HUDEP-2 (cell line): ENCODE data around the gene PPP1R3G.
"Not testable (repeated sequence)": the region's sequence is repeated elsewhere in the genome, so short reads cannot be mapped to it uniquely, and the experiment has no call there.

Source experiments
- DNase-seq, 76 experiments: peaks; one replicate each; lab custom pipeline; 2025; ENCODE audit not compliant: unreplicated experiment in 76 of 76; lab: John Stamatoyannopoulos, UW

The PPP1R3G gene

DNA sequence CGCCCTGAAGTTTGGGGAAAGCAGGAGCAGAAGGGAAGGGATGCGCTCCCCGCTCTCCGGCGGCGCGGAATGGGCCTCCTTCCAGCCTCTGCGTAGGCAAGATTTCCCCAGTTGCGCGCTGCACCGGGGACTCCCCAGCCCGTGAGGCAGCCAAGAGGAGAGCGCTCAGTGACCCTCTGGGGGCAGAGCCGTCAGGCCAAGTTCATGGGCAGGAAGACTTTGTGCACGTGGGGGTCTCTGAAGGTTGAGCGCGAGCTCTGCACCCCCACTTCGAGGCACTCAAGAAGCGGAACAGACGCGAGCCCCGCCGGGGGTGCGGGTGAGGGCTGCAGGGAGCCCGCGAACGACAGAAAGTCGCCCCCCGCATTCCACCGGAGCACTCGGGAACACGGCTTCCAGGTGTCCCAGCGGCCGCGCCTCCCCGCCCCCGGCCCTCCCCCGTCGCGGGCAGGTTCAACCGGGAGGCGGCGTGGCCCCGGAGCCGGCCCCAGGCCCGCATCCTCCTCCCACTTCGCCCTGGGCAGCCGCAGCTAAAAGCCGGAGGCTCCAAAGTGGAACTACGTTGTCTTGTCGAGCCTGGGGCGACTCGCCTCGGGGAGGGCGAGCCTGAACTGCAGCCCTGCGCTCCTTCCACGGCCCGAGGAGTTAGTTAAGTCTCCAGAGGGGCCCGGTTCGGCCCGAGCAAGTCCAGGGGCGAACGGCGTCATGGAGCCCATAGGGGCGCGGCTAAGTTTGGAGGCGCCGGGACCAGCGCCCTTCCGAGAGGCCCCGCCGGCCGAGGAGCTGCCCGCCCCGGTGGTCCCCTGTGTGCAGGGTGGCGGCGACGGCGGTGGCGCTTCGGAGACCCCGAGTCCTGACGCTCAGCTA, at the start of gene PPP1R3G:
PPP1R3G (plus strand) TSS at position 561 of the 867 bp plus-strand sequence; CDS start at position 706, 145 bp downstream.
- peak in 18 of 76 experiments; percentile 7 to 43 (median 22) for DNase-seq

DNA sequence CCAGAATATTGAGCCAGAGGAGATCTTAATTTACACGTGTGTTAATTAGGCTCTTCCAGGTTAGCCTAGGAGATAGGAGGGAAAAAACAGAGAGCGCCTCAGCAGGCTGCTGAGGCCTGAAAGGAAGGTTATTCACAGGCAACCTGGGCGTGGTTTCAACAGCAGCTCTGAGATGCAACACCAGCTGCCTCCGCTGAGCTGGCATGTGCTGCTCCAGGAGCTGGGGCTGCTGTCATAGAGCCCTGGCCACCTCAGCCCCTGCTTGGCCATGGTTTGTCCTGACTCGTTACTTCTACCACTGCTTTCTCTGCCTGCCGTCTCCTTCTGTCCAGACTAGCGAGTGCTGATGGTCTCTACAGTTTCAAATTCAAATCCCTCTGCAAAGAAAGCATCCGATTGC, 48.9 kb upstream of the PPP1R3G start:
- peak in 1 of 76 experiments; percentile 6 for DNase-seq

DNA sequence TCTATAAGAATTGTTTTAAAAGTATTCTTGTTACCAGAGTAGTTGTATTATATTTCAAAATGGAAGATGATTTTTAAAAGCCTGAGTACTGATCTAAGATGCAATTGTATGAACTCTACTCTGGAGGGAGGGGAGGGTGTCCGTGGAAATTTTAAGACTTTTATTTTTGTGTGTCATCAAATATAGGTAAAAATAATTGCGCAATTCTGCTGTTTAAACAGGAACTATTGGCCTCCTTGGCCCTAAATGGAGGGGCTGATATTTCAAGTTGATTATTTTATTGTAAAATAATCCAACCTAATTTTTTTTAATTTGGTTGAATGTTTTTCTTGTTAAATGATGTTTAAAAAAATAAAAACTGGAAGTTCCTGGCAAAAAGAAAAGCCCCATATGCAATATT, 43.2 kb upstream of the PPP1R3G start:
- no peak for DNase-seq

DNA sequence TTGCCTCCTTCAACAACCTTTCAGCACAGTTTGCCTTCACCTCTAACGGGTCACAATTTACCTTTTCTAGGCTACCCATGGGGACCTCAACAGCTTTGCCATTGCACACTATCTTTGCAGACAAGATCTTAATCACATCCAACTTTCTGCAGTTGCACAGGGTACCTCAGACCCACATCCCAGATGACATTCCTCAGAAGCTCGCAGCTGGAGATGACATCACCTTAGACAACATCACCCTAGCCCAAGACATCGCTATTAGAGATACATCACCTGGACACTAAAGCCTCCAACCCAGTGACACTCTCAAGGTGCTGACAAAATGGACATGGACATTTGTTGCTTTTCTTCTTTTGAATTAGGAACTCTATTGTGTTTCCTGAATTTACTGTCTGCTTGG, 42.7 kb upstream of the PPP1R3G start:
- DNase-seq: no peak

DNA sequence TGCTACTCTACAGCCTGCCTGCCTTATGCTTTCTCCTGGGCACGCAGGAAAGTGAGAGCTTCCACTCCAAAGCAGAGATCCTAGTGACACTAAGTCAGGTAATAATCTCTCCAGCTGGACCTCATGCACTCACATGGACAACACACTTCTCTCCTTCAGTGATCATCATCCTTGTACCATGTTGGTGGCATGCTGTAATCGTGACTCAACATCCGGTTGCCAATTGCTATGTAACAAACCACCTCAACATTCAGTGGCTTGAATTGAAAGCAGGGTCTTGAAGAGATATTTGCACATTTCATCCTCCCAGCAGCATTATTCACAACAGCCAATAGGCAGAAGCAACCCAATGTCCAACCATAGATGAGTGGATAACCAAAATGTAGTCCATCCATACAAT, 40.3 kb upstream of the PPP1R3G start:
- DNase-seq: no peak

DNA sequence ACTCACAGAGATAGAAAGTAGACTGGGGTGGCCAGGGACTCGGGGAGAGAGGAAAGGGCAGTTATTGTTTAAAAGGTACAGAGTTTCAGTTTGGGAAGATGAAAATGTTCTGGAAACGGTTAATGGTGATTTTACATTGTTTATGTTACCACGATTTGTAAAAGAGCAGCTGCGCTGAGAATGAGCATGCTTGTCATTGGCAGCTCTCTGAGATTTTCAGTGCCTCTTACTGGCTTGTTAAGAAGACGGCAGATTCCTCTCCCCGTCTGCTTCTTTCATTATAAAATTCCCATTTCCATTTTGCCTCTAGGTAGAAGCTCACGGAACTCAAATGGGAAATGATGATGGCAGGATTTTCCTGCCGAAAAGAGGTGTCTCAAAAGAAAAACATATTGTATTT, 39.7 kb upstream of the PPP1R3G start:
- no peak for DNase-seq

DNA sequence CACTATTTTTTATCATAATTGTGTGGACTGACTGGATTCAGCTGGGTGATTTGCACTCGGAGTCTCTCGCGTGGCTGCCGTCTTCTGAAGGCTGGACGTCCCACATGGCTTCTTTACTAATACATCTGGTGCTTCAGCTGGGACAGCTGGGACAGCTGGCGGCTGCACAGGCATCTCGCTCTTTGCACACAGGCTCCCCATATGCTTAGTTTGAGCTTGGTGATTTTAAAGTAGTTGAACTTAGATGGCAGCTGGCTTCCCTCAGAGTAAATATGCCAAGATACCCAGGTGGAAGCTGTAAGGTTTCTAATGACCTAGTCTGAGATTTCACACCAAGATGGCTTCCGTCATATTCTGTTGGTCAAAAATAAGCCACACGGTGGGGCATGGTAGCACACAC, 38.7 kb upstream of the PPP1R3G start:
- no peak for DNase-seq

DNA sequence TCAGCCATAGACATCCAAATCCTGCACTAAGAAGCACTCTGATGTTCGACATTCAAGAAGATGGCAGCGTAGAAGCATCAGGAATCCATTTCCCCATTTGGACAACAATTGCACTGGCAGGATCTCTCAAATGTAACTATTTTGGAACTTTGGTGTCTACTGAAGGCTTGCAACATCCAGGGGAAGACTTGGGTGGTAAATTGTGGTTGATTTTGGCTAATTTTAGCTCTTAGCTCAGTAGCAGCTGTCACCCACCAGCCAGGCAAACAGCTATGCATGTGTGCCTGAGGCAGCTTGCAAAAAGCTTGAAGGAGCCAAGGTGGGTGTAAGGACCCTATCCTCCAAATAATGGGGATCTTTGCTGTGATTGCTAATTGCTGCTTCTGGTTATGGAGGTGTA, 35.1 kb upstream of the PPP1R3G start:
- no peak for DNase-seq

DNA sequence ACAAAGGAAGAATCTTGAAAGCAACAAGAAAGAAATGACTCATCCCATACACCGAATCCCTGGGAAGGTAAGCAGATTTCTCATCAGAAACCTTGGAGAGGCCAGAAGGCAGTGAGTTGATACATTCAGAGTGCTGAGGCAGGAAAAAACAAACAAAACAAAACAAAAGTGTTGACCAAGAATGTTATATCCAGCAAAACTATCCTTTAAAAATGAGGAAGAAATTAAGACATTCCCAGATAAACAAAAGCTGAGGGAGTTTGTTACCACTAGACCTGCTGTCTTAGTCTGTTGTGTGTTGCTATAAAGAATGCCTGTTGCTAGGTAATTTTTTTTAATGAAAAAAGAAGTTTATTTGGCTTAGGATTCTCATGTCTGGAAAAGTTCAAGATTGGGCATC, 33.7 kb upstream of the PPP1R3G start:
- no peak for DNase-seq

DNA sequence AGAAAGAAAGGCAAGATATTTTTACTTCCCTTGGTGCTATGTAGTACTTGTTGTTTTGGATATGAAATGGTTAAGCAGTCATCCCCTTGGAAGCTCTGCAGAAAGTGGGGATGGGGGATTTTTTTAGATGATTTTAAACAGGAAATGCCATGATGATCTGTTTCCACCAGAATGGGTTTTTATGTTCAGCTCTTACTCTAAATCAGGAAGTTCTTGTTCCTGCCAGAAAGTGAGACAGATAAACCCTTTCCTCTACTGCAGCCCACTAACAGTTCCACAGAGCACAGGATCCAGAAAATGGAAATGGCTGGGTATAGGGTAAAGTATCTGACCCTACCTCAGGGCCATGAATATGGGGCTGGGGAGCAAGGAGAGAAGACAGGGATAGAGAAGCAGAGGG, 32.1 kb upstream of the PPP1R3G start:
- DNase-seq: no peak

DNA sequence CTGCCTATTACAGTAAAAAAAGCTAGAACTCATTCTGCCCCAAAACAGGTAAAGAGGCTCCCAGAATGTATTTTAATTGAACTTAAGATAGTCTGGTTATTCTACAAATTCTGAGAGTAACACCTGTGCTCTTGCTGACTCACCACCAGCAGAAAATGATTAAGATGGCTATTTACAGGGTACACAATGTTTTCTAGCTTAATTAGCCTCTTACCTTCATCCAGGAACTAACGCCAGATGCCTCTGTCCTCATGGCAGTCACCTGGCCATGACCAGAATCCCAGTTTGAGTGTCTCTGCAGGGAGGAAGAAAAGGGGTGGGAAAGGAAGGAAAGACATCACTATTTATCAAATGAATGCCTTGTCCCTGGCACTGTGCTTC, 31.3 kb upstream of the PPP1R3G start:
- DNase-seq: no peak

DNA sequence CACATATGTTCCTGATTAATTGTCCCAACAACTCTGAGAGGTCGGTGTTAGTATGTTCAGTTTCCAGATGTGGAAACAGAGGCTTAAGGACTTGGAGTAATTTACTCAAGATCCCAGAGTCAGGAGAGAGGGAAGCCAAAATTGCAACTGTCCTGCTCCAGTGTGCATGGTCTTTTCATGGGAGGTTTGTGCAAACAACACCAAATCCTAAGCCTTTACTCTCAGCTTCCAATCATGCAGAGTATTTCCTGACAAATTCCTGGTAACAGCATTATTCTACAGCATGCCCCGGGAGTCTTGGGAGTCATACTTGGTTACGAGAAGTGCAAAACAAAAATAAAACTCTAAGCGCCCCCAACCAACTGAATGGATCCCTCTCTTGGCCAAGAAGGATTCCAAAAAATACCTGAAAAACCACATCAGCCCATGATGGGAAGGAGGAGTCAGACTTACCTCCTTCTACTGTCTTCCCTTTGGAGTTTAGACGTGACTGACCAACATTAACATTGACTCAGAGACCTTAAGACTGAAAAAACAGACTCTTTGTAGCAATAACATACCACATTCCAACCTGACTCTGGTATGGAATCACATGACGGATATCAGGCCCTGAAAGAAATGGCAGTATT, 30.8 kb upstream of the PPP1R3G start:
- DNase-seq: no peak

DNA sequence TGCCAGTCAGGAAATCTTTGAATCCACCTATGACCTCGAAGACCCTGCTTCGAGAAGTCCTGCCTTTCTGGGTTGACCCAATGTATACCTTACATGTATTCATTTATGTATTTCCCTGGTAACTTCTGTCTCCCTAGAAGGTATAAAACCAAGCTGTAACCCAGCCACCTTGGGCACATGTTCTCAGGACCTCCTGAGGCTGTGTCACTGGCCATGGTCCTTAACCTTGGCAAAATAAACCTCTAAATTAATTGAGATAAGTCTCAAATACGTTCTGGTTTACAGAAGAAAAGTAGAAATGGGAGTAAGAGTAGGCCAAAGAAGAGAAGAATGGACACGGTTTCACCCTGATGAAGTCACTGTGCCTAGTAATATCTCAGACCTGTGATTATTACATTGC, 30.0 kb upstream of the PPP1R3G start:
- no peak for DNase-seq

DNA sequence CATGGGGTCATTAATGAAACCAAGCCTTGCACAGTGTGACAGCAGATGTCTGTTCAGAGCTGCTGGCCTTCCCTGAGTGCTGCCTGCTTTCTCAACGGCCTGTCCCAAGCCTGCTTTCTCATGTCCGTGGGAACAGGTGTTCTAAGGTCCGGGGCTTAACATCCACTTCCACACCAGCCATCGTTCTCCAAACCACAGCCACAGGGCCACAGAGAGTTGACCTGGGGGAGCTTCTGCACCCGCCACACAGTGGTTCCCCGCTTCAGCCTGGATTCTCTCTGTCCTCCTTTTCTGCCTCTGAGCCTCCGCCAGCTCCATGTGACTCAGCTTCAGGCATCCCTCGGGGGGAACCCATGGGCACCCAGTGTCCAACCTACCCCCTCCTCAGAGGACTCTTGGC, 26.9 kb upstream of the PPP1R3G start:
- DNase-seq: no peak

DNA sequence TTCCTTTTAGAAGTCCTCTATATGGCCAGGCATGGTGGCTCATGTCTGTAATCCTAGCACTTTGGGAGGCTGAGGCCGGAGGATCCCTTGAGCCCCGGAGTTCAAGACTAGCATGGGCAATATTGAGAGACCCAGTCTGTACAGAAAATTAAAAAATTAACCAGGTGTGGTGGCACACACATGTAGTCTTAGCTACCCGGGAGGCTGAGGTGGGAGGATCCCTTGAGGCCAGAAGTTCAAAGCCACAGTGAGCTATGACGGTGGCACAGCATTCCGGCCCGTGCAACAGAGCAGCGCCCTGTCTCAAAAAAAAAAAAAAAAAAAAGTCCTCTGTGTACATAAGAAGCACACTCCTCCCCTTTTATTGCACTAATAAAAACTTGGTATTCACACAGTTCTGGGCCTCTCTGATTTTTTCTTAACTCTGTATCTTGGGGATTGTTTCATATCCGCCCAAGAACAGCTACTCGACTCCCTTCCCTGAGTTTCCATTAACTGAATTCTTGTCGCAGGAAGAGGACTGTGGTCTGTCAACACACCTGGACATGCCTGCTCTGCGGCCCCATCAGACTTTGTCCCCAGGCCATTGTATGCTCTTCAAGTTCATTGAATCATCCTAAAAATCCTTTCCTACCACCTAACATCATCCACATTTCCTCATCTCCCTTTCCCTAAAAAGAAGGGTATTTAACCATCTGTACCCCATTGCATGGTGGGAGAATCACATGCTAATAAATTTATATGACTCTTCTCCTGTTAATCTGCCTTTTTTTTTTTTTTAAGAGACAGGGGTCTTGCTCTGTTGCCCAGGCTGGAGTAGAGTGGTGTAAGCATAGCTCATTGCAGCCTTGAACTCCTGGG, 25.9 kb upstream of the PPP1R3G start:
- DNase-seq: no peak

DNA sequence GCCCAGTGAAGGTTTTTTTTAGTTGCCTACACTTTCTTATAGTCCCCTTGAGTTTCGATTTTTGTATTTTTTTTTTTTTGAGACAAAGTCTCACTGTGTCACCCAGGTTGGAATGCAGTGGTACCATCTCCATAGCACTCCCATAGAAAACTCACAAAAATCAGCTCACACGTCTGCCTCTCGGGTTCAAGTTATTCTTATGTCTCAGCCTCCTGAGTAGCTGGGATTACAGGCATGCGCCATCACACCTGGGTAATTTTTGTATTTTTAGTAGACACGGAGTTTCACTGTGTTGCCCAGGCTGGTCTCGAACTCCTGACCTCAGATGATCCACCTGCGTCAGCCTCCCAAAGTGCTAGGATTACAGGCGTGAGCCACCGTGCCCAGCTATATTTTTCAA, 24.7 kb upstream of the PPP1R3G start:
- DNase-seq: not testable (repeated sequence)

DNA sequence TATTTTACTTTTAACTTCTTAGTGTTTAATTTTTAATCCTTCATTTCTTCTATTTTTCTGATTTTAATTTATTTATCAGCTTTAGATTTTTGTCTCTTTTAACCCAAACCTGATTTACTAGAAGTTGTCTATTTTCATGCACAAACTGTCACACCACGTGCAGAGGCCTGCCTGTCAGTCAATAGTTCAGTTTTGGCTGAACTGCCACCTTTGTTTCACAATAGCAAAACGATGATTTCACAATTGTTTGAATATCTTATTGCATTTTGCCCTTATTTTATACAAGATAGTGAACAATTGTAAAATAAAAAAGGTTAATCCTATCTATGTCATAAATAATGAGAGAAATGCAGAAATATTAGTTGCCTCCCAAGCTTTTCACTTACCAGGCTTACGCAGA, 24.0 kb upstream of the PPP1R3G start:
- DNase-seq: no peak

DNA sequence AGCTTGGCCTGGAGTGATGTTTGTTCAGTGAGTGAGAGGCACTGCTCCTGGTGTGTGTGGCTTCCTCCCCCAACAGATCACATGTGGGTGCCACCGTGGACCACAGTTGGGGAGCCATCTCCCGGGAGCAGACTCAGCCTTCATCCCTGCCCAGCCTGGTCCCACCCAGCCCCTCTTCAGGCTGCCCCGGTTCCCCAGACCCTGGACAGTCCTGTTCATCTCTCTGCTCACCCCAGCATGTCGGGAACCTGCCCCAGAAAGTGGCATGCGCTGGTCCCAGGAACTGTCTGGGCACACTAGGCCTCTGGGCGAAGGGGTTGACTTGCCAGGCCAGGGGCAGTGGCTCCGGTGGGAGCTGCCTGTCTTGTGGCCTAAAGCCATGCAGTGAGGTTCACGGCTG, 21.5 kb upstream of the PPP1R3G start:
- no peak for DNase-seq

DNA sequence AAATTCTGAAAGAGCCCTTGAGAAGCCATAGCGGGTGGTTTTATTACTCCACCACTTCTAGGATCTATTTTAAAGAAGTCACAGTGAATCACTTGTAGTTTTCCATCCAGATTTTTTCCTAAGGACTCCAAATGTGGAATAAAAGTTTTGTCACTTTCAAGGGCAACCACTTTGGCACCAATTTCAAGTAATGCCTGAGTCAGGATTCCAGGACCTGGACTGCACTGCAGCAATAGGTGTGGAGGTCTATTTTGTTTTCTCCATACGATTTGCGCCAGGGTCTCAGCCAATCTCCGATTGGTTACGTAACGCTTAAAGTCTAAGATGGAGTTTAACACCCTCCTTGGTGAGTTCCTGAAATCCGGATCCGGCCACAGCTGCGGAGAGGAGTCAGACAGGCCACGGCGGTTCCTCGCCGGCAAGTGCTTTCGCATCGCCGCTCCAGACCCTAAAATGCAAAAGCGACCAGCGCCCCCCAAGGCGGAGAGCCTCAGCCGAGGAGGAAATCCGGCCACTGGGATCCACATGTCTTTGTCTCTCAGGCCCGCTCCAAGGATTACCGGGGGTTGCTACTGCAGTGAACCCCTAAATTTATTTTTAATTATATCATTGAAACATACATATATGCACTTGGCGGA, 18.6 kb upstream of the PPP1R3G start:
- DNase-seq: no peak

DNA sequence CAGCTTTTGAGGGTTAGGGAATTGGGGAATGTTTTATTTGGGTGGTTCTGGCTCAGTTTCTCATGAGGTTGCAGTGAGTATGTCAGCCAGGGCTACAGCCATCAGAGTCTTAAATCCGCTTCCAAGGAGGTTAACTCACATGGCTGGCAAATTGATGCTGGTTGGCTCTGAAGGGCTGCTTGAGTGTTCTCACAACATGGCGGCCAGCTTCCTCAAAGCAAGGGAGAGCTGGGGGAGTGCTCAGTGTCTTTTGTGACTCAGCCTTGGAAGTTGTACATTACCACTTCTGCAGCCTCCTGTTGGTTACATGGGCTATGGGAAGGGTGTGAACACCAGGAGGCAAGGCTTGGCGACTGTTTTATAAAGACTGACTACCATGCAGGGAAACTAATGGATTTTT, 17.8 kb upstream of the PPP1R3G start:
- no peak for DNase-seq
